ENCODE measurements around the gene ADSS1.
A peak's percentile ranks its signal among the peaks of the same experiment; 100 is the strongest.
"Not testable (repeated sequence)": the region's sequence is repeated elsewhere in the genome, so short reads cannot be mapped to it uniquely, and the experiment has no call there.

ADSS1 gene

DNA sequence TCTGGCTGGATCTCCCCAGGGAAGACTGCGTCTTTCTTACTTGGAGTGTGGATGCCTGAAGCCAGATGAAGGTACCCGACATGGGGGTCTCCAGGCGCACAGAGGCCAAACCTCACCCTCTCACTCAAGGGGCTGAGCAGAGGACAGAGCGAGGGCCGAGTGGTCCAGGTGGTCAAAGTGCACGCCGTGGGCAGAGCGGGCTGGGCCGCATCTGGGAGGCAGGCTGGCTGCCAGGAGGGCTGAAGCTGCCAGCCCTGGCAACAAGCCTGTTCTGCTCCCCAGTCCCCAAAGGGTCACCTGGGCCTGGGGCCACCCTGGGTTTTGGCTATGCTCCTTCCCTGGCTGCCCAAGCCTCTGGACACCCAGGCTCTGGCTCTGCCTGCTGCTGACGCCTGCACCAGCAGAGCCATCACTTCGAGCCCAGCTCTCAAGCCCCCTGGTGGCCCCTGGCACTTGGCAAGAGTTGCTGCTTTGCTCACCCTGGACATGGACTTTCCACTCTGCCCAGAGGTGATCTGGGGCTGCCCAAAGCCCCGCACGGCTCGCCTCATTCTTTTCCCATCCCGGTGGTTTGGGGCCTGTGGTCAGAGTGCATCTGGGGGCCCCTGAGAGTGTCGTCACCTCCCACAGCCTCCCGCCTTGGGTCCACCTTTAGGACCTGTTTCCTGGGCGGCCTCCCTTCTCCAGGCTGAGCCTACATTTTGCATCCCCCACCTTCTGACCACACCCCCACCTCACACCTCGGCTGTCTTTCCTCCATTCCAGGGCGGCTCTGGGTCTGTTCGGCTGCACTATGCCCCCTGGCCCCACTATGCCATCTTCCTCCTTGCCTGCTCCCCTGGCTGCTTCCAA is 2.8 kb downstream of the ADSS1 start:
- DNase-seq (ENCODE audit: low read depth) = no peak
- TF ChIP-seq CTCF (conservative IDR thresholded peaks at IDR 0.05; ENCODE audit: low read depth, low read length) = peak; percentile 23
- no peak overlapping the region for H3K4me3 ChIP-seq (ENCODE audit: low read depth, low read length)

DNA sequence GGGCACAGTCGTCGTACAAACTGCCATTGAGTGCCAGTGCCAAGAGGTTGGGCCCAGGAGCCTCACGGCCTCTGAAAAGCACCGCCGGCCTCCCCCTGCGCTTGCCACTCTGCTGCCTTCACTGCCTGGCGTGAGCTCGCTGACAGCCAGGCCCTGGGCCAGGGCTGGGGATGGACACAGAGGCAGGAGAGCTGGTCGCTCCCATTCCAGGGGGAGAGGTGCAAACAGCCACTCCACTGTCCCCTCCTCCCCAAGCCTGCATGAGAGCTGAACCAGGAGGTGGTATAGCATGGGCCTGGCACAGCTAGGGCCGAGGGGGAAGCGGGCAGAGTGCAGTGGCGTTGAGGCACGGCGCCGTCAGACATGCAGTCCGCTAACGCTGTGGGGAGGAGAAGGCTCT is 4.6 kb downstream of the ADSS1 start:
- TF ChIP-seq CTCF (conservative IDR thresholded peaks at IDR 0.05; ENCODE audit: low read depth, low read length) = no peak
- no peak for DNase-seq (ENCODE audit: low read depth)
- no peak overlapping the region for H3K4me3 ChIP-seq (ENCODE audit: low read depth, low read length)

GRCh38 chr14:104729176-104729834 is 5.3 kb downstream of the ADSS1 start:
- DNase-seq (ENCODE audit: low read depth); H3K4me3 ChIP-seq (ENCODE audit: low read depth, low read length): not testable (repeated sequence)

- H3K4me3 ChIP-seq (ENCODE audit: low read depth, low read length) = no peak overlapping the region
- no peak for TF ChIP-seq CTCF (conservative IDR thresholded peaks at IDR 0.05; ENCODE audit: low read depth, low read length)
- no peak for DNase-seq (ENCODE audit: low read depth)
These were observed 5.8 kb downstream of the ADSS1 start for GRCh38 chr14:104729835-104730181.

DNA sequence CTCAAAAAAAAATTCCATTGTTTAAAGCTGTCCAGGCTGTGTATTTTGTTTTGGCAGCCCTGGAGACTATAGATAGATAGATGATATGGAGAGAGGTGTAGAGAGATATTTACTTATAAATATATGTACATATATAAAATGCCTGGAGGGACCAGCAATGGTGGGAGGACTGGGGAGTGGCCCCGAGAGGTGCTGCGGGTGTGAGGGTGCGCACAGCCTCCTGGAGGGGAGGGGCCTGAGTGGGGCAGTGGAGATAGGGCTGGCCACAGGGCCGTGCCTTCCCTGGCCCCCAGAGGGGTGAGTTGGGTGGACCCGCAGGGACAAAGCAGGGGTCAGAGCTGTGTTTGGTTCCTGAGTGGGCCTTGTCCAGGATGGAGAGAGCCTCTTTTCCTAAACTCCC is 6.5 kb downstream of the ADSS1 start:
- no peak for DNase-seq (ENCODE audit: low read depth)
- no peak overlapping the region for H3K4me3 ChIP-seq (ENCODE audit: low read depth, low read length)
- TF ChIP-seq CTCF (conservative IDR thresholded peaks at IDR 0.05; ENCODE audit: low read depth, low read length) = no peak

GRCh38 chr14:104731320-104732294 is 7.6 kb downstream of the ADSS1 start:
- no peak for DNase-seq (ENCODE audit: low read depth)
- TF ChIP-seq CTCF (conservative IDR thresholded peaks at IDR 0.05; ENCODE audit: low read depth, low read length) = peak; percentile 56
- no peak overlapping the region for H3K4me3 ChIP-seq (ENCODE audit: low read depth, low read length)

- no peak overlapping the region for H3K4me3 ChIP-seq (ENCODE audit: low read depth, low read length)
- DNase-seq (ENCODE audit: low read depth) = no peak
- TF ChIP-seq CTCF (conservative IDR thresholded peaks at IDR 0.05; ENCODE audit: low read depth, low read length) = no peak
These were observed 8.4 kb downstream of the ADSS1 start for GRCh38 chr14:104732355-104732804.
